Anterior cingulate cortex (tissue), 58 donors: Measurements from ENCODE around the gene TMEM198.
A peak's percentile ranks its signal among the peaks of the same experiment; 100 is the strongest.

Source experiments
- DNase-seq, 58 donors: peaks; one replicate each; lab custom pipeline; 2025; lab: John Stamatoyannopoulos, UW

The TMEM198 gene

GRCh38 chr2:219559156-219559915 is 15.5 kb downstream of the TMEM198 start:
- DNase-seq = no peak

GRCh38 chr2:219560037-219560892 is 16.4 kb downstream of the TMEM198 start:
- DNase-seq = no peak

GRCh38 chr2:219560893-219561178 is 17.0 kb downstream of the TMEM198 start:
- DNase-seq = no peak

- DNase-seq = no peak
Measured at GRCh38 chr2:219561179-219562048, 17.6 kb downstream of the TMEM198 start.

- DNase-seq = no peak
Measured at GRCh38 chr2:219562049-219563020, 18.5 kb downstream of the TMEM198 start.

- DNase-seq = no peak
Measured at GRCh38 chr2:219563271-219563928, 19.6 kb downstream of the TMEM198 start.

- DNase-seq = no peak
Measured at GRCh38 chr2:219565130-219566080, 21.6 kb downstream of the TMEM198 start.

GRCh38 chr2:219566640-219567039 is 22.8 kb downstream of the TMEM198 start:
- DNase-seq = no peak

- no peak for DNase-seq
Measured at GRCh38 chr2:219567131-219567530, 23.3 kb downstream of the TMEM198 start.

- DNase-seq = no peak
Measured at GRCh38 chr2:219567791-219568361, 24.0 kb downstream of the TMEM198 start.

GRCh38 chr2:219569041-219569440 is 25.2 kb downstream of the TMEM198 start:
- DNase-seq = no peak

GRCh38 chr2:219569635-219570034 is 25.8 kb downstream of the TMEM198 start:
- DNase-seq = no peak

- DNase-seq = peak in 11 of 58 donors; percentile 6 to 49 (median 27)
Measured at GRCh38 chr2:219570194-219570923, 26.5 kb downstream of the TMEM198 start.

- DNase-seq = no peak
Measured at GRCh38 chr2:219570924-219571310, 27.1 kb downstream of the TMEM198 start.

GRCh38 chr2:219571311-219572236 is 27.7 kb downstream of the TMEM198 start, which contains the start of gene OBSL1:
Gene OBSL1 (minus strand): TSS chr2:219571539. CDS start chr2:219571232, 307 bp downstream.
- DNase-seq = peak in 46 of 58 donors; percentile 8 to 81 (median 32)
